IPS DF 4.7 (cell line): ENCODE data around the gene CNOT9.

ENCODE experiments used
- DNase-seq: peaks from one replicate; pipeline ENCODE4 v3.0.0-alpha.2; 2013; ENCODE audit warnings: low spot score; ENCODE audit errors: extremely low read depth

The CNOT9 gene

GRCh38 chr2:218577482-218578220, 9.0 kb downstream of the CNOT9 start:
- no peak for DNase-seq

DNA sequence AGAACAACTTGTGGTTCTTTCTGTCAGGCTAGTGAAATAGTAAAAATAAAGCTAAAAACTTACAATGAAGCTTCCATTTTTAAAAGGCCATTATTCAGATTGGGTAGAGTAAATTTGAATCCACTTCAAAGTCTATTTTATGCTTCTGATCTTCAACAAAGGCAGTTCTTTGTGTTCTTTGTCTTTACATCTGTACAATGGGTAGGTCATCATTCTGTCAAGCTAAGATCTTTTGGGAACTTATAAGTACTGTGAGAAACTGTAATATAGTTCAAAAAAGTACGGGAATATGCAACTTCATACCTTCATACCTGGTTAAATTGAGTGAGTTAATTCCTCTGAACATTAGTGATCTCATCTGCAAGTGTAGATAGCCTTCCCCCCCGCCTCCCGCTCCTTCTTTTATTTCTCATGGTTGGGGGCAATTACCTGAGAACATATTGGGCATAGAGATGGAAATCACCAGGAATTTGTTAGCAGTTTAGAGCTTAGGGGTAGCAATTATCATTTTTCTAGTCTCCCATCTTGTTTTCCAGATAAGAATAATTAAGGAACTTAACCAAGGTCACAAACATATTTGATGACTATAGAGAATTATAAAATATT, 9.7 kb downstream of the CNOT9 start:
- DNase-seq, result no peak

DNA sequence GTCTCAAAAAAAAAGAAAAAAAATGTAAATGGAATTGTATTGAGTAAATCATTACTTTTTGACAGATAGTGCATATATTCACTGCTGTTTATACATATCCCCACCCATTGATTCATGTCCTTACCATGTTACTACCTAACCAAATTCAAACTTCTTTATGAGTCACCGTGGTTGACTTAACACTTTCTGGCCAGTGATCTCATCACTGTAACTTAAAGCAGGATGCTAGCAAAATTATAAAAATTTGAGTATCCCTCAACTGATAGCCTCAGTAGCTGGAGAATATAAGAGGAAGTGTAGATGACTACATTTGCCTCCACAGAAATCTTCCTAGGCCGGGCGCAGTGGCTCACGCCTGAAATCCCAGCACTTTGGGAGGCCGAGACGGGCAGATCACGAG, 13.4 kb downstream of the CNOT9 start:
- DNase-seq, result no peak

GRCh38 chr2:218583983-218584850, 15.6 kb downstream of the CNOT9 start:
- no peak for DNase-seq

GRCh38 chr2:218585541-218585940, 16.9 kb downstream of the CNOT9 start:
- DNase-seq, result no peak

- DNase-seq, result no peak
These were observed 36.8 kb downstream of the CNOT9 start for GRCh38 chr2:218605432-218605831.

- no peak for DNase-seq
These were observed 38.9 kb downstream of the CNOT9 start, which contains the start of gene PLCD4 for GRCh38 chr2:218607436-218608115. Gene PLCD4, plus strand, starts transcription at chr2:218607899. Its CDS starts 7,841 bp downstream, at chr2:218615740.

- no peak for DNase-seq
These were observed 47.3 kb downstream of the CNOT9 start for GRCh38 chr2:218615868-218616315.

DNA sequence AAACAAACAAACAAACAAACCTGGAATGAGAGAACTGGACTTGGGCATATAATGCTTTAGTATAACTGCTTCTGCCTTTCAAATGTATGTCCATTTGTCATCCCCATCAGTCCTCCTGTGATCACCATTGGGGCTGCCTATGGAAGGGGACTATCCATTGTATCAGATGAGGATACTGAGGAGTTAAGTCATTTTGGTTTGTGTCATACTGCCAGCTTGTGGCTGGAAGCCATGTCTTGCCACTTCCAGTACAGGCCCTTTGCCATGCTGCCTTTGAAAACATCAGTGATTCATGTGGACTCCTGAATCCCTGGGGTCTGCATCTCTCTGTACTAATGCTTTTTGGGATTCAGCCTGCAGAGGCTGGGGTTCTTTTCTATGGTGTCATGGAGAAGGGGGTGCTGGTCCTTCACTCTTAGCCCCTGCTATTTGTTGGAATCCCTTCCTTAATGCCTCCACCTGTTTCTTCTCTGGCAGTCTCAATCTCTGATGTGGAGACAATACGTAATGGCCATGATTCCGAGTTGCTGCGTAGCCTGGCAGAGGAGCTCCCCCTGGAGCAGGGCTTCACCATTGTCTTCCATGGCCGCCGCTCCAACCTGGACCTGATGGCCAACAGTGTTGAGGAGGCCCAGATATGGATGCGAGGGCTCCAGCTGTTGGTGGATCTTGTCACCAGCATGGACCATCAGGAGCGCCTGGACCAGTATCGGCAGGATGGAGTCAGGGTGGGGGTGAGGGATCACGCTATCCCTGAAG, 49.6 kb downstream of the CNOT9 start:
- DNase-seq, result no peak

DNA sequence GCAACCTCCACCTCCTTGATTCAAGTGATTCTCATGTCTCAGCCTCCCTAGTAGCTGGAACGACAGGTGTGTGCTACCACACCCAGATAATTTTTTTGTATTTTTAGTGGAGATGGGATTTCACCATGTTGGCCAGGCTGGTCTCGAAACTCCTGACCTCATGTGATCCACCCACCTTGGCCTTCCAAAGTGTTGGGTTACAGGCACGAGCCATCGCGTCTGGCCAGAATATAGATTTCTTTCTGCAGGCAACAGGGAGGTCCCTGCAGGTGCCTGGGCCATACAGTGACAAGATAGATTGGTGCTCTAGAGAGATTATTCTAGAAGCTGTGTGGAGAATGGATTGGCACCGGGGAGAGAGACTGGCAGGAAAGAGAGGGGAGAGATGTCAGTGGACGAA, 52.4 kb downstream of the CNOT9 start:
- no peak for DNase-seq

DNA sequence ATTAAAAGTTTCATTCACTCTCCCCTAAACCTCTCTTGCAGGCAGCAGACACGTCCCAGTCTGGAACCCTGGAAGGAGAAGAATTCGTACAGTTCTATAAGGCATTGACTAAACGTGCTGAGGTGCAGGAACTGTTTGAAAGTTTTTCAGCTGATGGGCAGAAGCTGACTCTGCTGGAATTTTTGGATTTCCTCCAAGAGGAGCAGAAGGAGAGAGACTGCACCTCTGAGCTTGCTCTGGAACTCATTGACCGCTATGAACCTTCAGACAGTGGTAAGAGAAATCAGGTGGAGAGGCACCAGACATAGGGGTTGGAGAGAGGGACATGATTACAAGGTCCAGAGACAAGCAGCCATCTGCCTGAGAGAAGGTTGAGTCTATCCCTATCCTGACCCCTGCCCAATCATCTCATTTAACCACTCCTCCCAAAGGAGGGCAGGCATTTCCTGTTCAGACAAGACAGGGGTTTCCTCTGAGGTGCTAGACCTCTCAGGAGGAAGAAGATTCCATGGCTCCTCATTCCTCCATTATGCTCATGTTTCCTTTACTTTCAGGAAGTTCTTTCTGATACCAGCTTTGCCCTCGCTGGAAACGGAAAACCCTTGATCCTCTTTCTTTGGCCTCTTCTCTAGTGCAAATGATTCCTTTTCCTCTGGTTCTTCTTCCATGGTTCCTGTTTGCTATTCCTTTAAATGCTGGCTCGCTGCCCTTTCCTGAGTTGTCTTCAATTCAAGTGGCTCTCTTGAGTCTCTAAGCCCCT, 54.1 kb downstream of the CNOT9 start:
- DNase-seq, result no peak

DNA sequence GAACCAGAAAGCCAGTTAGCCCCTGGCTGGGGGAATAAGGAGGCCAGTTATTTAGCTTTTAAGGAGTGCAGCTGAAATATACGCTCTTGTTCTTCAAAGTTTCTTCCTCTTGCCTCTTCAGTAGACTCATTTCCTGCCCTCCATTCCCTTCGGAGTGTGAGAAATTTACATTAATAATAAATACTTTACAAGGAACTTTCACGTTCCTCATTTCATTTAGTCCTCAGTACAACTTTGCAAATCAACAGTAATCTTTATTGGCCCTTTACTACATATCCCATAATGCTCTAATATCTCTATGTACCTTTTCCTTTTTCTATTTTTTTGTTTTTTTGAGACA, 54.7 kb downstream of the CNOT9 start:
- no peak for DNase-seq

DNA sequence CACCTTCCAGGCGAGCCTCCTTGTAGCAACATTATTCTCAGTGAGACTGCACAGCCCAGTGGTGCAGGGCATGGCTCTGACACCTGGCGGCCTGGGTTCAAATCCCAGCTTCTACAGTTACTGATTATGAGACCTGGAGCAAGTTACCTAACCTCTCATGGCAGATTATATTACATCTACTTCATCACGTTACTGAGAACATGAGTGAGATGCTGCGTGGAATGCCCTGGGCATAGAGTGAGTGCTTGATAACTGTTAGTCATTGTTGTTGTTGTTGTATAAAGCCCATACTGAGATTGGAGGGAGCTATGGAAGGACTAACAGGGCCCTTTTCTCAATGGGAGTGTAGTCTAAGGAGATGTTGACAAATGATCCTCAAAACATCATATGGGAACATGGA, 57.7 kb downstream of the CNOT9 start:
- no peak for DNase-seq

DNA sequence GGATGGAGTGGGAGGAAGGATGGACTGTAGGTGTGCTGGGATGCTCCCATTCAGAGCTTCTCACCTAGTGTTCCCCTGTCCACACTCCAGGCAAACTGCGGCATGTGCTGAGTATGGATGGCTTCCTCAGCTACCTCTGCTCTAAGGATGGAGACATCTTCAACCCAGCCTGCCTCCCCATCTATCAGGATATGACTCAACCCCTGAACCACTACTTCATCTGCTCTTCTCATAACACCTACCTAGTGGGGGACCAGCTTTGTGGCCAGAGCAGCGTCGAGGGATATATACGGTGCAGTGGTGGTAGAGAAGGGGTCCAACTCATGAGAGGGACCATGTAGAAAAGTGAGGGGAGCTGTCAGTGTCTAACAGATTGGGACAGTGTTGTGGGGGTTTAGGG, 59.3 kb downstream of the CNOT9 start:
- no peak for DNase-seq

DNA sequence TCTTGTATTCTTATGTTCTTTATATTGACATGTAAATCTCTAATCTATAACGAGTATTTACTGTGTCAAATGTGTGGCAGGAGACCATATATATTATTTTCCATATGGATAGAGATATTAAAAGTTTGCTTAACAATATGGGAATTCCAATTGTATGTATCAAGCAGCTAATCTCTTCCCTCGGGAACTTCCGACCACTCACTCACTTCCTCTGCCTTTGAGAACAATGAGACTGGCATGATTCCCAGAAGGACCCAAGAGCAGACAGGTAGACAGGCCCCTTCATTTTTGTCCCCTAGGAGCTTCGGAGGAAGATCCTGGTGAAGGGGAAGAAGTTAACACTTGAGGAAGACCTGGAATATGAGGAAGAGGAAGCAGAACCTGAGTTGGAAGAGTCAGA, 63.2 kb downstream of the CNOT9 start:
- DNase-seq, result no peak

- no peak for DNase-seq
These were observed 67.1 kb downstream of the CNOT9 start for GRCh38 chr2:218635719-218636118.

- no peak for DNase-seq
These were observed 69.7 kb downstream of the CNOT9 start for GRCh38 chr2:218638372-218638771.

DNA sequence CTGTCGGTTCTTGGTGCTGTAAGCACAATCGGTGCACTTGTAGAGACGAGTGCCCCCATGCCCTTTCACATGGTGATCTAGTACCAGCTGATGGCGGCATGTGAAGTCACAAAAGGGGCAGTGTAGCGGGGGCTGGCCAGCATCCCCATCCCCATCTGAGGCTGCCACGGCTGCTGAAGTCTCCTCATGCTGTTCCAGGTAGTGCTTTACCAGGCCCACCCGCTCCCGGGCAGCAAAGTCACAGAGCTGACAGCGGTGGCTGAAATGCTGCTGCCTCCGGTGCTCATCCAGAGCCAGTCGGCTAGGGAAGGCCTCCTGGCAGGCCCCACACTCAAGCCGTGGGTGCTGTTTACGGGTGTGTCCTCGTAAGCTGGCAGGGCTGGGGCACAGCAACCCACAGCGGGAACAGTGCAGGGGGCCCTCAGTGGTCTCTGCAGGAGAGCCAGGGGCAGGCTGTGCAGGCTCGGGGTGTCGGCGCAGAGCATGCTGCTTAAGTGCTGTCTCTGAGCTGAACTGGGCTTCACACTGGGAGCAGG, 73.5 kb downstream of the CNOT9 start:
- DNase-seq, result no peak

- no peak for DNase-seq
These were observed 74.1 kb downstream of the CNOT9 start for GRCh38 chr2:218642786-218643185.

- DNase-seq, result no peak
These were observed 75.2 kb downstream of the CNOT9 start for GRCh38 chr2:218643751-218644310.
